GM20000 (cell line): ENCODE results near the gene ZNF394.

ENCODE experiments used
- DNase-seq: peaks from one replicate; pipeline ENCODE4 v3.0.0; 2012; ENCODE audit warnings: low spot score
- TF ChIP-seq, protein P1 (sequence below): IDR thresholded peaks from 2 replicates; pipeline ENCODE4 v1.5.1; 2012; ENCODE audit warnings: mild to moderate bottlenecking, control low read depth; ENCODE audit errors: extremely low read depth, missing control alignments

The ZNF394 gene

DNA sequence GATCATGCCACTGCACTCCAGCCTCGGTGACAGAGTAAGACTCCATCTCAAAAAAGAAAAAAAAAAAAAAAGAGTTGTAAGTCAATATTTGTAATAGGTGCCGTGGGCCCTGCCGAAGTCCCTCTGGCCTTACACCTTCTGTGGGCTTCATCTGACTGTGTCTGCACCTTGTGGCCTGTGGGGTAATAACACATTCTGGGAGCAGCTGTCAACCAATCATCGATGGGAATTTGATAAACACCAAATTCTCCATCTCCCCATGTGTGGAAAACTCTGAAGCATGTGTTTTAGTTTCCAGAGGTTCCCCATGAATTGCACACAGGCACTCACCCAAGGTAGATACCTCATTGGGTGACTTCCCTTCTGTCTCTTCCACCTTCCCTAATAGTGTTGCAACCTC is 10.8 kb downstream of the ZNF394 start:
- TF ChIP-seq, protein P1, sequence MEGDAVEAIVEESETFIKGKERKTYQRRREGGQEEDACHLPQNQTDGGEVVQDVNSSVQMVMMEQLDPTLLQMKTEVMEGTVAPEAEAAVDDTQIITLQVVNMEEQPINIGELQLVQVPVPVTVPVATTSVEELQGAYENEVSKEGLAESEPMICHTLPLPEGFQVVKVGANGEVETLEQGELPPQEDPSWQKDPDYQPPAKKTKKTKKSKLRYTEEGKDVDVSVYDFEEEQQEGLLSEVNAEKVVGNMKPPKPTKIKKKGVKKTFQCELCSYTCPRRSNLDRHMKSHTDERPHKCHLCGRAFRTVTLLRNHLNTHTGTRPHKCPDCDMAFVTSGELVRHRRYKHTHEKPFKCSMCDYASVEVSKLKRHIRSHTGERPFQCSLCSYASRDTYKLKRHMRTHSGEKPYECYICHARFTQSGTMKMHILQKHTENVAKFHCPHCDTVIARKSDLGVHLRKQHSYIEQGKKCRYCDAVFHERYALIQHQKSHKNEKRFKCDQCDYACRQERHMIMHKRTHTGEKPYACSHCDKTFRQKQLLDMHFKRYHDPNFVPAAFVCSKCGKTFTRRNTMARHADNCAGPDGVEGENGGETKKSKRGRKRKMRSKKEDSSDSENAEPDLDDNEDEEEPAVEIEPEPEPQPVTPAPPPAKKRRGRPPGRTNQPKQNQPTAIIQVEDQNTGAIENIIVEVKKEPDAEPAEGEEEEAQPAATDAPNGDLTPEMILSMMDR: no peak
- no peak for DNase-seq

DNA sequence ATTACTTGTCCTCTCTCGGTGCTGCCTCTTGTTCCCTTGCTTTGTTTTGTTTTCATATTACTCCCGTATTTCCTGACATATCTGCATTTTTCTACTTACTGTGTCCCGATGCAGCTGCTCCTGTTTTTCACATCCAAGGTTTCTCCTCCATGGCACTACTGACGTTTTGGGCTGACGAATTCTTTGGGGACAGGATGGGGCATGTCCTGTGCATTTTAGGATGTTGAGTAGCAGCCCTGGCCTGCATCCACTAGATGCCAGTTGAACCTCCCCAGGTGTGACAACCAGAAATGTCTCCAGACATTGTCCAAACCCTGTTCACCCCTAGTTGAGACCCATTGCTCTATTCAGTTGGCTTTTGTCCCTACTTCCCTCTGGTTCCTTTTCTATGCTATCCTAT is 15.0 kb downstream of the ZNF394 start:
- TF ChIP-seq, protein P1: no peak
- no peak for DNase-seq

DNA sequence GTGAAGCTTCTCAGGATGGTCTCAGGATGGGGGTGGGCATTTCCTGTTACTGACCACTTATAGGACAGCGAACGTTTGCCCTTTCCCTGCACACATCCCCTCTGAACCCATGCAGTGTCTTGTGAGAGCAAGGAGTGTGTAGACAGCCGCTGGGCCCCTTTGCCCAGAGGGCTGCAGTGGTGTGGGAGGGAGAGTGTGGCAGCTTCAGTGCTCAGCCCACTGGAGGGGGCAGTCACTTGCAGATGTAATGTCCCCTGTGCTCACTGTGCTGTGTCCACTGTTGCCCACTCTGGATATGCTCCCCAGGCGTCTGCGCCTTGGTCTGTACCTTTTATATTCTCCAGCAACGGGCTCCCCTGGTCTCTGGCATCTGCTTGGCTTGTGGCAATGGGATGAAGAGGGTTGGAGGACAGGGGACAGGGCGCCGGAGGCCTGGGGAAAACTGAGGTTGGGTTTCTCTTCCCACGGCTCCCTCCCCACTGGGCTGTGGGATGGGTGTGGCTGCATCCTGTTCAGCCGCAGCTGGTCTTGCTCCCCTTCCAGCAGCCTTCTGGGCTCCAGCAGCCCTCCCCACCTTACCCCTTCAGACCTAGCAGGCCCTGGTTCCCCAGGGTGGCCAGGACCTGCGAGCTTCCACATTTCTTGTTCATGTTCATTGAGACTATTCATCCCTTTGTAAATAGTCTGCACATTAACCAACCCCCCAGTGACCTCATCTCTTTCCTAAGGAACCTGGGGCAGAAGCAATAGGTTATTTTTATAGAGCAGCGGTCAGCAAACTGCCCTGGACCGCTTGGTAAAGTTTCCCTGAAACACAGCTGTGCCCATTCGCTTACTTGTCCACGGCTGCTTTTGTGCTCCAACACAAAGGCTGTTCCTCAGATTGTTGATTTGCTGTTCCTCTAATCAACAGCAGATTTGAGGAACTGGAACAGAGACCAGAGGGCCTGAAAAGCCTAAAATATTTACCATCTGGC is 21.3 kb downstream of the ZNF394 start:
- no peak for DNase-seq
- TF ChIP-seq, protein P1: no peak

DNA sequence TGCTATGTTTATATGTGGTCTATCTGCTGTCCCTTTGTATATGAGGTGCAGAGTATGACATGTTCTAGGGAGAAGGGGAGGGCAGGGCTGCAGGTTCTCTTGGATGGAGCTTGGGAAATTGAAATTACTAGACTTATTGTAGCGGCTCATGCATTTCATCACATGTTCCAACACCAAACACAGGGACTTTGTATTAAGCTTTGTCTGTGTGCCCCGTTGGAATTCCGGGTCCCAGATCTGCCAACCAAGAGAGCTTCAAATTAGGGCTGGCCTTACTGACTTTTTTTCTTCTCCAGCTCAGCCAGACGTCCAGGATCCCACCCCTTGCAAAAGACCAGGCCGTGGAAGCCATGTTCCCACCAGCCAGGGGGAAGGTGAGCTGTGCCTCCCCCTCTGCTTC is 24.0 kb downstream of the ZNF394 start:
- TF ChIP-seq, protein P1: no peak
- no peak for DNase-seq

DNA sequence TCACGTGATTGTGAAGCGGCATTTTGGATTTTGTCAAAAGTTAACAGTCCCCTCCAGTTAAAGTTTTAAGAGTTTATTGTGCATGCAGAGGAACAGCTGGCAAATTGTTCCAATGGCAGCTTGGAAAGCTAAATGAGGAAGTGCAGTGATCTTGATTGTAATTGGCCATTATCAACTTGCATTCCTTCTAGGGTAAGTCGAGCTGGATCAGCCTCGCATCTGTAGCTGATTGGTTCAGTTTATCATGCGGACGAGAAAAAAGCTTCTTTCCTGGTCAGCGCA is 26.8 kb downstream of the ZNF394 start:
- TF ChIP-seq, protein P1: no peak
- peak; percentile 68 for DNase-seq

DNA sequence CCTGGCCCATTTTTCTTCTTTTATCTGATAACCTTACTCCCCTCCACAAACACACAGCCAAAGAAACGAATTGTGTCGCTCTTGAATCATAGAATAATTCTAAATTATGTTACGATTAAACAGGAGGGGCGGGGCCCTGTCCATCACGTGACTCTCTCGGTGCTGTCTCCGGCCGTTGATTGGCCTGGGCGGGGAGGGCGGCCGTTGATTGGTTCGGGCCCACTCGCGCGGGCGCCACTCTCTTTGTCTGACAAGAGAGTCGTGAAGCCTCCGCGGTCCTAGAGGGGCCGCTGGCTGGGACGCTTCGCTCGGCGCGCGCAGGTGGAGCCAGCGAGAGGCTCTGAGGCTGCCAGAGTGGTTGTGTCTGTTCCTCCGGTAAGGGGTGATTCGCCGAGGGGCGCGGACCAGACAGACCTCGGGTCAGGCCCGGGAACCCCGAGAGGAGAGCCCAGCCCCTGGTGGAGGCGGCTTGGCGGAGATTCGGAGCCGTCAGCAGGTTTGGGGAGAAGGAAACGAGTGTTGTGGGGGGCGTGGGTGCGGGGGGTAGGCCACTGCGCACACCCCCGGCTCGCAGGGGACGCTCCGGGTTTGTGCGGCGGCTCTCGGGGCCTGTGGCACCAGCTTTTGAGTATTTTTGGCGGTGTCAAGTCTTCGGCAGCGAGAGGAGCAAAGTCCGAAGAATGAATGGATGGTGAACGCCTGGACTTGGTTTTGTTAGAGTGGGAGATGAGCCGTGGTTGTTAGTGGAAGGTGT is 27.3 kb downstream of the ZNF394 start, which contains the start of gene ZNF789:
Gene ZNF789 (plus strand): TSS at position 330 of the 754 bp plus-strand sequence. CDS start 3,567 bp downstream, outside the sequence.
- peak; percentile 98 for DNase-seq
- TF ChIP-seq, protein P1: no peak

DNA sequence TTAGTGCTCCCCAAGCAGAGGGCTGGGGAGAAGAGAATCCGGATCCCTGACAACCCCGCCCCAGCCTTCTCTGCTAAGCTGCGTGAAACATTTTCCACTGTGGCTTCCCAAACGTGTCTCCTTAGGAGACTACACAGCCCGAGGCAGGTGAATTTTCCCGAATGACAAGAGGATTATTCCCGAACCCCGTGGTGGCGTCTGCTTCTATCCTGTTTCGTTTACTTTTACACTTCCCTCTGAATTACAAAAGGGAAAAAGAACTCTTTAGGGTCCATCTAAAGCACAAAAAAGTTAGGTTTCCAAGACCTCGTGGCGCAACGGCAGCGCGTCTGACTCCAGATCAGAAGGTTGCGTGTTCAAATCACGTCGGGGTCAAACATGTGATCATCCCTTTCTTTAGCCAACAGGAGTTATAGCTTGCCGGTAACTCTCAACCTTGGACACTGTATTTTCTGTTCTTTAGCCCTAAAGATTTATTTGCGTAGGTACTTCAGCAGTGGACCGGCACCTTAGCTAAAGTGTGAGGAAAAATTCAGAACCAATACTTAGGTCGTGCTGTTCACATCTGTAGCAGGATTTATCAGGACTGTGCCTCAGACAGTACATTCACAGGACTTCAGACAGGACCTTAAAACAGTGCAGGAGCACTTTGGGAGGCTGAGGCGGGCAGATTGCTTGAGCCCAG is 30.6 kb downstream of the ZNF394 start:
- TF ChIP-seq, protein P1: no peak
- peak; percentile 9 for DNase-seq
